SU-DHL-6 (cell line): ENCODE results near the gene HOXA3.
A peak's percentile ranks its signal among the peaks of the same experiment; 100 is the strongest.

Experiments
- CTCF ChIP-seq: fragments of 200-600 bp; sonication (generic); IDR thresholded peaks from one replicate; pipeline ENCODE4 v1.5.1; 2017; ENCODE audit warnings: antibody characterized with exemption, mild to moderate bottlenecking, low read length, moderate library complexity; ENCODE audit not compliant: insufficient read depth, poor library complexity, severe bottlenecking
- EZH2phosphoT487 ChIP-seq: fragments of 200-600 bp; sonication (generic), shearing (Covaris generic); conservative IDR thresholded peaks from 2 replicates; pipeline ENCODE4 v1.6.1; 2018; ENCODE audit warnings: mild to moderate bottlenecking, antibody characterized with exemption, low read length, moderate library complexity, mixed read lengths

GRCh38 chr7:27095897-27096767 lies 56.3 kb downstream of the HOXA3 start, which contains the start of gene HOXA1:
- TF ChIP-seq CTCF (peak; percentile 8), EZH2phosphoT487 (no peak)
